ENCODE results near the gene STK24. TPM values are rescaled to one million over a fixed set of nuclear protein-coding genes. Genes with fewer than 3 reads are reported as not detected.
A peak's percentile ranks its signal among the peaks of the same experiment; 100 is the strongest.

Gene STK24
- total RNA-seq, 1 donor from 2014 or later, result 92.3 TPM

GRCh38 chr13:98525456-98526181 is 51.3 kb downstream of the STK24 start:
- Mint-ChIP-seq H3K4me1 (ENCODE audit: unreplicated experiment) (peaks cover 46% of the 10 kb centered on the region), H3K27ac (ENCODE audit: unreplicated experiment) (no peak overlapping the region), H3K9me3 (ENCODE audit: unreplicated experiment) (no peaks in the 10 kb centered on the region), H3K36me3 (ENCODE audit: low read depth, unreplicated experiment) (peaks cover 6% of the 10 kb centered on the region), H3K27me3 (ENCODE audit: unreplicated experiment) (peaks cover 24% of the 10 kb centered on the region), H3K4me3 (ENCODE audit: unreplicated experiment) (no peak overlapping the region)
- DNase-seq (ENCODE audit: low spot score), result no peak
- TF ChIP-seq, protein P1, sequence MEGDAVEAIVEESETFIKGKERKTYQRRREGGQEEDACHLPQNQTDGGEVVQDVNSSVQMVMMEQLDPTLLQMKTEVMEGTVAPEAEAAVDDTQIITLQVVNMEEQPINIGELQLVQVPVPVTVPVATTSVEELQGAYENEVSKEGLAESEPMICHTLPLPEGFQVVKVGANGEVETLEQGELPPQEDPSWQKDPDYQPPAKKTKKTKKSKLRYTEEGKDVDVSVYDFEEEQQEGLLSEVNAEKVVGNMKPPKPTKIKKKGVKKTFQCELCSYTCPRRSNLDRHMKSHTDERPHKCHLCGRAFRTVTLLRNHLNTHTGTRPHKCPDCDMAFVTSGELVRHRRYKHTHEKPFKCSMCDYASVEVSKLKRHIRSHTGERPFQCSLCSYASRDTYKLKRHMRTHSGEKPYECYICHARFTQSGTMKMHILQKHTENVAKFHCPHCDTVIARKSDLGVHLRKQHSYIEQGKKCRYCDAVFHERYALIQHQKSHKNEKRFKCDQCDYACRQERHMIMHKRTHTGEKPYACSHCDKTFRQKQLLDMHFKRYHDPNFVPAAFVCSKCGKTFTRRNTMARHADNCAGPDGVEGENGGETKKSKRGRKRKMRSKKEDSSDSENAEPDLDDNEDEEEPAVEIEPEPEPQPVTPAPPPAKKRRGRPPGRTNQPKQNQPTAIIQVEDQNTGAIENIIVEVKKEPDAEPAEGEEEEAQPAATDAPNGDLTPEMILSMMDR (IDR thresholded peaks at IDR 0.05; ENCODE audit: unreplicated experiment), result no peak

DNA sequence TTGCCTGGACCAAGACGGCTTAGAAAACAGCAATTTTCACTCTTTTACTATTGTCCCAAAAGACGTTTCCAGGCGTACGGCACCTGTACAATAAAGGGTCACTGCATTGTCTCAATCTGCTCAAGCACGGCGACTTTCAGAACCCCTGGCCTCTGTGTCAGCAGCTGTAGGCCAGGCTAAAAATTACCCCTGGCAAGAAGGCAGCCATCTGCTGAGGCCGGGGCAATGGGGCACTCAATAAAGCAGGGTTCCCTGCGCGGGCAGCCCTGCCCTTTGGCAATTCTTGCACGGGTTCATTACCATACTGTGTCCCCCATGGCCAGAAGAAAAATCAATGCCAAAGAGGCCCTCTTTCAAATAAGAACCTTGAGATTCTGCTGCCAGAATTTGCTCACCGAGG is 52.1 kb downstream of the STK24 start:
- H3K4me1 Mint-ChIP-seq (ENCODE audit: unreplicated experiment), result peaks cover 50% of the 10 kb centered on the region
- H3K27me3 Mint-ChIP-seq (ENCODE audit: unreplicated experiment), result peaks cover 24% of the 10 kb centered on the region
- H3K27ac Mint-ChIP-seq (ENCODE audit: unreplicated experiment), result peak overlapping the region; percentile 42
- peaks cover 6% of the 10 kb centered on the region for H3K36me3 Mint-ChIP-seq (ENCODE audit: low read depth, unreplicated experiment)
- no peaks in the 10 kb centered on the region for H3K9me3 Mint-ChIP-seq (ENCODE audit: unreplicated experiment)
- TF ChIP-seq, protein P1 (IDR thresholded peaks at IDR 0.05; ENCODE audit: unreplicated experiment), result no peak
- H3K4me3 Mint-ChIP-seq (ENCODE audit: unreplicated experiment), result no peak overlapping the region
- no peak for DNase-seq (ENCODE audit: low spot score)

DNA sequence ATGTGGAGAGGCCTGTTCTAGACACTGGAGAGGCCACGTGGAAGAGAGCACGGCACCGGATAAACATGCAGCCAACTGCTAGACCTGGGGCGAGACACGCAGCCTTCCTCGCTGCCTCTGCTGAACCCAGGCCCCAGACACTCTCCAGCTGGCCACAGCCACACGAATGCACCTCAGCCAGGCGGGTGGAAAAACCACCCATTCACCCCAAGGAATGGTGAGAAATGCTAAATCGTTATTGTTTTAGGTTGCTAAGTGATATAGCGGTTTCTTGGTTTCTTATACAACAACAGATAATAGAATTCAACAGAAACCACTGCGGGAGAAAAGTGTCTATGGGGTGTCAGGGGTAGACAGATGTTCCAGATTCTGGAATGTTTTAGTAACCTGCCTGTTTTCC is 52.5 kb downstream of the STK24 start:
- peak overlapping the region; percentile 42 for H3K27ac Mint-ChIP-seq (ENCODE audit: unreplicated experiment)
- peaks cover 23% of the 10 kb centered on the region for H3K27me3 Mint-ChIP-seq (ENCODE audit: unreplicated experiment)
- H3K9me3 Mint-ChIP-seq (ENCODE audit: unreplicated experiment), result no peaks in the 10 kb centered on the region
- no peak overlapping the region for H3K4me3 Mint-ChIP-seq (ENCODE audit: unreplicated experiment)
- no peak for DNase-seq (ENCODE audit: low spot score)
- peaks cover 3% of the 10 kb centered on the region for H3K36me3 Mint-ChIP-seq (ENCODE audit: low read depth, unreplicated experiment)
- peaks cover 50% of the 10 kb centered on the region for H3K4me1 Mint-ChIP-seq (ENCODE audit: unreplicated experiment)
- TF ChIP-seq, protein P1 (IDR thresholded peaks at IDR 0.05; ENCODE audit: unreplicated experiment), result no peak

GRCh38 chr13:98523455-98524102 is 53.3 kb downstream of the STK24 start:
- Mint-ChIP-seq H3K27ac (ENCODE audit: unreplicated experiment) (no peak overlapping the region), H3K27me3 (ENCODE audit: unreplicated experiment) (peaks cover 22% of the 10 kb centered on the region), H3K4me3 (ENCODE audit: unreplicated experiment) (no peak overlapping the region), H3K4me1 (ENCODE audit: unreplicated experiment) (peaks cover 42% of the 10 kb centered on the region), H3K9me3 (ENCODE audit: unreplicated experiment) (no peaks in the 10 kb centered on the region), H3K36me3 (ENCODE audit: low read depth, unreplicated experiment) (no peaks in the 10 kb centered on the region)
- DNase-seq (ENCODE audit: low spot score), result no peak
- TF ChIP-seq, protein P1 (IDR thresholded peaks at IDR 0.05; ENCODE audit: unreplicated experiment), result no peak

DNA sequence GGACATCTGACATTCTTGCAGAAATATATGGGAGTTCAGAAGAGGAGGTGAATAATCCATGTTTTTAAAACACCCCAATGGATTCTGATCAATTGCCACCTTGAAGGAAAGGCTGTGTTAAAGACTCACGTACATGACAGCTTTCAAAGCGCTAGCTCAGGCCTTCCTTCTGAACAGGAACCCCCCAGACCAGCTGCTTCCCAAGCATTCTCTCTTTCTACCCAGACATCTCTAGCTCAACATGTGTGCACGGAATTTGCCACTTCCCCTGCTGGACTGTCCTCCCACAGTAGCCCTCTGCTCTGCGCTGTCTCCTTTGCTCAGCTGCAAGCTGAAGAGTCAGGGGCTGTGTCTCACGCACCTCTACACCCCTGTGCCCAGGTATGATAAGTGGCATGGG is 54.5 kb downstream of the STK24 start:
- Mint-ChIP-seq H3K36me3 (ENCODE audit: low read depth, unreplicated experiment) (no peaks in the 10 kb centered on the region), H3K9me3 (ENCODE audit: unreplicated experiment) (no peaks in the 10 kb centered on the region), H3K27ac (ENCODE audit: unreplicated experiment) (peak overlapping the region; percentile 76), H3K4me3 (ENCODE audit: unreplicated experiment) (no peak overlapping the region), H3K27me3 (ENCODE audit: unreplicated experiment) (peaks cover 19% of the 10 kb centered on the region), H3K4me1 (ENCODE audit: unreplicated experiment) (peaks cover 41% of the 10 kb centered on the region)
- TF ChIP-seq, protein P1 (IDR thresholded peaks at IDR 0.05; ENCODE audit: unreplicated experiment), result no peak
- no peak for DNase-seq (ENCODE audit: low spot score)

Measured in endothelial cell (in vitro differentiated cells).